ENCODE data around the gene CIT.

GRCh38 chr12:119920064-119920463 lies 42.9 kb upstream of the CIT start:
- TF ChIP-seq CTCF (IDR thresholded peaks at IDR 0.05): no peak
- no peak for TF ChIP-seq POLR2A (IDR thresholded peaks at IDR 0.05)

Data from adrenal gland (tissue), 5 donors.